Adipose tissue (tissue), 3 donors: ENCODE measurements around the gene PGLYRP4. TPM values are rescaled to one million over a fixed set of nuclear protein-coding genes. Genes with fewer than 3 reads are reported as not detected.
"Not testable (repeated sequence)": the region's sequence is repeated elsewhere in the genome, so short reads cannot be mapped to it uniquely, and the experiment has no call there.

ENCODE experiments used
- H3K27ac ChIP-seq: one replicate; pipeline ENCODE4 v1.5.1; 2013; ENCODE audit warnings: low read depth, low read length
- WGBS, 3 donors: extraction: QIAGEN DNeasy Blood & Tissue Kit; methylation state at CpG; one replicate each; pipeline ENCODE4 v1.1.7; 2013; 5-methylcytosine and 5-hydroxymethylcytosine counted together
- polyA plus RNA-seq, 3 donors: library from polyadenylated mRNA; stranded (reverse); fragments of 200-250 nt; gene quantifications; one replicate each; pipeline ENCODE4 v1.2.3, GENCODE V29; 2013
- donor health status: healthy with polysubstance abuse.
- donor health status: Bipolar disorder and iron deficiency.
- donor health status: healthy.

Gene PGLYRP4
- polyA plus RNA-seq, 3 donors: not detected

DNA sequence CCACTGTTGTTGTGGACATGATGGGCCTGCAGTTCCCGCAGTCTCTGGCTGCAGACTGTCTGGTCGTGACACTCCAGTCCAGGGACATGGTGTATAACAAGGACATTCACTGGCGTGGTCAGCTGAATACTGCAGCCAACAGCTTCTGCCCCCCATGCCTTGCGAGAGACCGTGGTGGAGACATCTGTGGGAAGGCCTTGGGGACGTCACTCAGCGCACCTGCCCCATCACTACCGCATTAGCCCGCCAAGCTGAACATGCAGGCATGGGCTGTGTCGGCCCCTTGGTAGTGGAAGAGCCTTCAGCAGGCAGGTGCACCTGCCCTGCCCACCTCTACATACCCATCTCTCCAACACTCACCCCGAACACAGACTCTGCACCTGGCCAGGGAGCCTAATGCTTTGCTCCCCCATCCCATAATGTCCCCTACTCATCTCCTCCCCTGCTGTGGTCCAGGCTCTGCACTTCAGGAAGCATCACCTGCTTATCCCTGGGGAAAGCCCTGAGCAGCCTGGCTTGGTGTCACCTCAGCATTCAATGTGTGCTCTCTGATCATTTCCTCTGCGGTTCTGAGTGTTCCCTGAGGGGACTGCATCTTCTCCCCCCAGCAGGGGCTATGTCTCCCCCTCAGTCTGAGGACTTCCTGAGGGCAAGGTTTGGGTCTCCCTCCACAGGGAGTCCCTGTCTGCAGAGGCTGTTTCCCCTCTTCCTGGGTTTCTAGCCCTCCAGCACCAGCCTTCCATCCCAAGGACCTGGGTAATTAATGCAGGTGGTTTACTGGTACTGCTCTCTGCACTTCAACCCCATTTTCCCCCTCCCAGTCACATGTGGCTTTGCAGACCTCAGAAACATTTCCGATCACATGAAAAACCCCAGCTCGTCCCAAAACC, 3.2 kb downstream of the PGLYRP4 start:
- 71 to 73% (median 72%) methylated on average over 14 of the region's 14 CpGs for WGBS, 3 donors
- no peak overlapping the region for H3K27ac ChIP-seq

- 28 to 43% (median 35%) methylated on average over 3 of the region's 3 CpGs for WGBS, 3 donors
These were observed 4.0 kb downstream of the PGLYRP4 start for GRCh38 chr1:153344718-153345025.

GRCh38 chr1:153343811-153344717, 4.6 kb downstream of the PGLYRP4 start:
- 30 to 40% (median 33%) methylated on average over 9 of the region's 9 CpGs for WGBS, 3 donors
- no peak overlapping the region for H3K27ac ChIP-seq

More at GRCh38 chr1:153344718-153345025, 4.0 kb downstream of the PGLYRP4 start:
- H3K27ac ChIP-seq: no peak overlapping the region

- WGBS, 3 donors: 25 to 32% (median 30%) methylated on average over 5 of the region's 5 CpGs
- H3K27ac ChIP-seq: no peak overlapping the region
These were observed 5.5 kb downstream of the PGLYRP4 start for GRCh38 chr1:153343040-153343681.

DNA sequence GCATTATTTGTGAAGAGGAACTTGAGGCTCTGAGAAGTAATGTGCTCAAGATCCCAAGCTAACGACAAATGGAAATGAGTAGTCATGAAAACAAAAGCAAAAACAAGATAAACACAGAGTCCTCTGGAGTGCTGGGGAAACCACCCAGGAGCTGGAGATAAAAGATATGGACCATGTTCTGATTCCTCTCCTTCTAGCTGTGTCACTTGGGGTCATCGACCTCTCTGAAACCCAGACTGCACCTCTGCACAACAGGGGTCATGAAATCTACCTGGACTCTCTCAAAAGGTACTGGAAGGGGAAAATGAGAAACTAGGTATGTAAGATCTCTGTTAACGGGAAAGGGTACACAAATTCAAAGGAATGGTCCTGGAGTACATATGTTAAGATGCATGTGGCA, 6.5 kb downstream of the PGLYRP4 start:
- 73 to 79% (median 74%) methylated on average over 3 of the region's 3 CpGs for WGBS, 3 donors

GRCh38 chr1:153341431-153341934, 7.2 kb downstream of the PGLYRP4 start:
- H3K27ac ChIP-seq: no peak overlapping the region
- WGBS, 3 donors: 85 to 96% (median 90%) methylated on average over 4 of the region's 4 CpGs

More for the DNA sequence above, 6.5 kb downstream of the PGLYRP4 start:
- H3K27ac ChIP-seq: no peak overlapping the region

DNA sequence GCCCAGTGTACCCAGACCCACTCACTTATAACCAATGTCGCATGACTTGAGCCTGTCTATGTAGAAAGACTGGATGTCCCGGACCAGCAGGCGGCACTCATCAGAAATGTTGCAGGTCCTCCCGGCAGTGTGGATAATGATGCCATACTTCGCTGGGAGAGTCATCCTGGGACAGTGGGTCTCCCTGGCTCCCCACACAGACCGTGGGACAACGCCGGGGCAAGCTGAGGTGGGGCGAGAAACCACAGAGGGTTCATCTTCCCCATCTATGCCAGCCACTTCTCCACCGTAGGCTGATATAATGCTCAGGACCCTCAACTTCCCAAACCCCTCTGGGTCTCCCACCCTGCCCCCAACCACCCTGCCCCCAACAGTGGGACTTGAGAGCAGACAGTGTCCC, 8.3 kb downstream of the PGLYRP4 start:
- H3K27ac ChIP-seq: no peak overlapping the region
- WGBS, 3 donors: 76 to 90% (median 86%) methylated on average over 10 of the region's 10 CpGs

GRCh38 chr1:153339802-153340201, 8.8 kb downstream of the PGLYRP4 start:
- H3K27ac ChIP-seq: no peak overlapping the region
- WGBS, 3 donors: 44 to 59% (median 48%) methylated on average over 6 of the region's 6 CpGs

DNA sequence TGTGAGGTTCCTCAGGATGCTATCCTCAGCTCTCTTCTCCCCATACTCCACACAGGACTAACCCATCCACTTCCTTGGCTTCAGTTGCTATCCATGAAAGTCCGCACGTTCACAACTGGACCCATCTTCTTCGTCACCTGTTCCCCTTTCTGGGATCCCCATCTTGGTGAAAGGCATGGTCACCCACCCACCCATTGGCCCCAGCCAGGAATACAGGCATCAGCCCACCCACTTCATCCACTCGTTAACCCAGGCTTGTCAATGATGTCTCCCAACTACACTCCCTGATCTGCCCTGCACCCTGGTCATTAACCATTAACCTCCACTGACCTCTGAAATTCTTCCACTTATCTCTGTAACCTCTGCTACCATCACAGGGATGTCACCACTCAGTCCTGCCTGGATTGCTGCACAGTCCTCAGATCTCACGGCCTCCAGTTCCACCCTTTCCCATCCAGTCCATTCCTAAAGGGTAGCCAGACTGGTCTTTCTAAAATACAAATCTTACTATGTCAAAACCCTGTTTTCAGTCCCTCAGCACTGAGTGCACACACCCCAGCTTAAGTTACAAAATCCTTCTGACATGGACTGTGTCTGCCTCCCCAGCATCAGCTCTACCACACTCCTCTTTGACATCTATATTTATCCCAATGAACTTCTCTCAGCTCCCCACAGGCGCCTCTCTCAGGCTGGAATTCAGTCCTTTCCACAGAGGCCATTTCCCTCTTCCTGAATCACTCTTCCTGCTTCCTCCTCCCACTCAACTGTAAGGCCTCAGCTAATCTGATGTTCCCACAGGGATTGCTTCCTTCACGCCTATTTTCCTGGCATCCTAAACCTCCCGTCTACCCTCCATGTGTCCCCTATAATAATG, 10.4 kb downstream of the PGLYRP4 start:
- 50 to 75% (median 75%) methylated on average over 8 of the region's 8 CpGs for WGBS, 3 donors
- no peak overlapping the region for H3K27ac ChIP-seq

DNA sequence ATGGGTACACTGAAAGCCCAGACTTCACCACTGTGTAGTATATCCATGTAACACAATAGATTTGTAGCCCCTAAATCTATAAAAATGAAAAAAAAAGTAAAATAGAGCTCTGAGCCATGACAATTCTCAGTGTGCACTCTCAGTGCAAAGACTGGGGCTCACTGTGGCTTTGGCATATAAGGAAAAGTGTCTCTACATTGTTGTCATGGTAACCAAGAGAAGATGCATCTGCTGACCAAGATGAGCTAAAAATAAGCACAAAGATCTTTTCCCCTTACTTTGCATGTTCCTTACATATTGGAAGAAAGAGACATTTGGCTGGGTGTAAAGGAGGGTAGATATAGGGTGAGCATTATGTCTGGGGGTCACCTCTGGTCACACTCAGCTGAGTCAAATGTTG, 12.0 kb downstream of the PGLYRP4 start:
- H3K27ac ChIP-seq: no peak overlapping the region

DNA sequence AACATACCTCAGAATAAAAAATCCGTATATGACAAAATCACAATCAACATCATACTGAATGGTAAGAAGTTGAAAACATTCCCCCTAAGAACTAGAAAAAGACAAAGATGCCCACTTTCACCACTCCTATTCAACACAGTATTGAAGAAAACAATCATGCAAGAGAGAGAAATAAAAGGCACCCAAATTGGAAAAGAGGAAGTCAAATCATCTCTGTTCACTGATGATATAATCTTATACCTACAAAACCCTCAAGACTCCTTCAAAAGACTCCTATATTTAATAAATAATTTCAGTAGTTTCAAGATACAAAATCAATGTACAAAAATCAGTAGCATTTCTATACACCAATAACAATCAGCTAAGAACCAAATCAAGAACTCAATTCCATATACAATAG, 14.7 kb downstream of the PGLYRP4 start:
- no peak overlapping the region for H3K27ac ChIP-seq
- 85 to 91% (median 91%) methylated on average over 1 of the region's 1 CpG for WGBS, 3 donors

DNA sequence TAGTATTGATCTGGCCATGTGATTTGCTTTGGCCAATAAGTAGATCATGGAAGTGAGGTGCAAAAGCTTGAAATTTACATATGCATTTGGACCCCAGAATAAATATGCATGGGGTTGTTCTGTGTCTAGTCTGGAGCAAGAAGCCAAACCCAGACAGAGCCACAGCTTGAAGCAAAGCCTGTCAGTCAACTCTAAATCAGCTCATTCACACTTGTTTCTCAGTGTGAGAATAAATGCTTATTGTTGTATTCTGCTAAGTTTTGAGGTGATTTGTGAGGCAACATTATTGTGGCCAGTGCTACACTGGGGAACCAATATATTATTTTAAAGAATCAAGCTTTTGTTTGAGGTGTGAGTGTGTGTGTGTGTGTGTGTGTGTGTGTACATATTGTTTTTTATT, 23.7 kb downstream of the PGLYRP4 start:
- no peak overlapping the region for H3K27ac ChIP-seq

DNA sequence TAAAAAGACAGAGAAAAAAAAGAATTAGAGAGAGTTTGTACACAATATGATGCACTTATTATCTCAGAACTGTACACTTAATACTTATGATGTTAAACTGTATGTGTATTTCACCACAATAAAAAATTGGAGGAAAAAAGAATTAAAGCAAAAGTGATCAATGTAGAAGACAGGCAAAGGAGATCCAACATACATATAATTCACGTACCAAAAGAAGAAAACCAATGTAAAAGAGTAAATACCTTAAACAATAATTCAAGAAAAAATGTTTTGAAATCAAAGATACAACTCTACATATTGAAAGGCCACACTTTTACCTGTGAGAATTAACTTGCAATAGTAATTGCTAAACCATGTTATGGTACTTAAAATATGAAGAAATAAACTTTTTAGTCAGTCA, 26.1 kb downstream of the PGLYRP4 start:
- 0 to 39% (median 0%) methylated on average over 1 of the region's 1 CpG for WGBS, 3 donors
- no peak overlapping the region for H3K27ac ChIP-seq

DNA sequence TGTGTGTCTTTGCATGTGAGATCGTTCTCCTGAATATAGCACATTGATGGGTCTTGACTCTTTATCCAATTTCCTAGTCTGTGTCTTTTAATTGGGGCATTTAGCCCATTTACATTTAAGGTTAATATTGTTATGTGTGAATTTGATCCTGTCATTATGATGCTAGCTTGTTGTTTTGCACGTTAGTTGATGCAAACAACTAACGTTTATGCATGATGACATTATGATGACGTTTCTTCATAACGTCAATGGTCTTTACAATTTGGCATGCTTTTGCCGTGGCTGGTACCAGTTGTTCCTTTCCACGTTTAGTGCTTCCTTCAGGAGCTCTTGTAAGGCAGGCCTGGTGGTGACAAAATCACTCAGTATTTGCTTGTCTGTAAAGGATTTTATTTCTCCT, 30.5 kb downstream of the PGLYRP4 start:
- WGBS, 3 donors: 74 to 89% (median 79%) methylated on average over 7 of the region's 7 CpGs
- H3K27ac ChIP-seq: not testable (repeated sequence)

DNA sequence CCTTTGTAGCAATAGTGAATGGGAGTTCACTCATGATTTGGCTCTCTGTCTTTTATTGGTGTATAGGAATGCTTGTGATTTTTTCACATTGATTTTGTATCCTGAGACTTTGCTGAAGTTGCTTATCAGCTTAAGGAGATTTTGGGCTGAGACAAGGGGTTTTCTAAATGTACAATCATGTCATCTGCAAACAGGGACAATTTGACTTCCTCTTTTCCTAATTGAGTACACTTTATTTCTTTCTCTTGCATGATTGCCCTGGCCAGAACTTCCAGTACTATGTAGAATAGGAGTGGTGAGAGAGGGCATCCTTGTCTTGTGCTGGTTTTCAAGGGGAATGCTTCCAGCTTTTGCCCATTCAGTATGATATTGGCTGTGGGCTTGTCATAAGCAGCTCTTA, 32.6 kb downstream of the PGLYRP4 start:
- not testable (repeated sequence) for H3K27ac ChIP-seq

GRCh38 chr1:153314388-153314787, 34.3 kb downstream of the PGLYRP4 start:
- H3K27ac ChIP-seq: not testable (repeated sequence)

GRCh38 chr1:153313288-153313687, 35.4 kb downstream of the PGLYRP4 start:
- H3K27ac ChIP-seq: no peak overlapping the region
- 83 to 94% (median 92%) methylated on average over 2 of the region's 2 CpGs for WGBS, 3 donors

DNA sequence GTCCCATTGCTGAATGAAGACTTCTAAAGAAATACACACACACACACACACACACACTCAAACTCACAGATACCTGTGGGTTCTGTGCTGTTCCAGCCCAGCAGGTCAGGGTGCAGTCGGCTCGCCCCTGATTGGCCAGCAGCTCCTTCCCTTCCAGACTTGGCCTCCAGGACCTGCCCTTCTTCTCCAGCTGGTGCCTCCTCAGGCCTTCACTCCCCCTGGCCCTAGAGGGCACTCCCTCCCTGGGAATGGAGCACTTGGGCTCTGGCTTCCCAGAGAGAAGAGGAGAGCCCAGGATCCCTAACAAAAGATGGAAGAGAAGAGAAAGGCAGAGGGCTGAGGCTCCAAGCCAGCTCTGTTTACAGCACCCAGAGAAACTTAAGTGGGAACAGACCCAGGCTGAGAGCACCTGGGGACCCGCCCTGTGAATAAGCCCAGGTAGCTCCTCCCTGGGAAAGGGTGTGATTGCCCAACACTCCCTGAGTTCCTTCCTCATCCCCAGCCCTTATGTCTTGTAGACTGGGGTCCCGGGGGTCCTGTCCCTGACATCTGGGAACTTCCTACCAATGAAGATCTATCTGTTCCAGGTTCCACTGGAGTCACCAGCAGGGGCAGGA, 36.0 kb downstream of the PGLYRP4 start, which contains the start of gene PGLYRP3:
TSS of gene PGLYRP3 (minus strand) at position 383 of the 617 bp plus-strand sequence. CDS start 2,287 bp downstream, outside the sequence.
- 61 to 81% (median 76%) methylated on average over 4 of the region's 4 CpGs for WGBS, 3 donors
- H3K27ac ChIP-seq: no peak within 1 kb of the TSS
